B cell (primary cell): ENCODE data around the gene AGGF1. TPM values are rescaled to one million over a fixed set of nuclear protein-coding genes. Genes with fewer than 3 reads are reported as not detected.
"Not testable (repeated sequence)": the region's sequence is repeated elsewhere in the genome, so short reads cannot be mapped to it uniquely, and the experiment has no call there.

Experiments used
- ATAC-seq: fragments of 200-7000 bp; cut with Tn5 transposase; one replicate; pipeline ENCODE4 v1.10.0; 2021; ENCODE audit warnings: low read depth, mild to moderate bottlenecking, moderate number of reproducible peaks, moderate library complexity
- CTCF ChIA-PET: fragments of 350-600 bp; sonication (Branson Sonifier 250); formaldehyde crosslinking; loops from one replicate; lab custom pipeline; 2021; ENCODE audit warnings: antibody characterized with exemption, inconsistent platforms; lab: Charles Lee
- POLR2A ChIA-PET: fragments of 350-600 bp; sonication (Branson Sonifier 250); formaldehyde crosslinking; loops from one replicate; lab custom pipeline; 2021; ENCODE audit warnings: antibody characterized with exemption; lab: Charles Lee
- DNase-seq: peaks from one replicate; pipeline ENCODE4 v3.0.0; 2013
- H2AFZ ChIP-seq: 2 replicates; pipeline ENCODE4 v1.6.1; 2012; ENCODE audit warnings: mild to moderate bottlenecking, low read depth, low read length; ENCODE audit not compliant: insufficient read depth, poor library complexity, severe bottlenecking
- H3K27ac ChIP-seq, 2 donors: 1 replicate in 1 of 2; 2 replicates in 1 of 2; pipeline ENCODE4 v1.5.1; 2012 to 2013; ENCODE audit warnings: low read length in 2 of 2, mild to moderate bottlenecking in 2 of 2, moderate library complexity in 1 of 2
- H3K27me3 ChIP-seq, 4 experiments: fragments of 200-600 bp in 1 of 4; sonication (generic) in 1 of 4; replicated peaks in 1 of 4; 1 replicate in 2 of 4; 2 replicates in 2 of 4; pipeline versions ENCODE4 v1.6.1 to v1.7.0; 2013 to 2016; ENCODE audit warnings: low read length in 3 of 4, mild to moderate bottlenecking in 2 of 4, mixed read lengths in 1 of 4, moderate library complexity in 1 of 4; ENCODE audit not compliant: insufficient read depth in 4 of 4, control insufficient read depth in 3 of 4; ENCODE audit errors: control extremely low read depth in 1 of 4
- H3K36me3 ChIP-seq, 2 experiments: replicated peaks in 1 of 2; 1 replicate in 1 of 2; 2 replicates in 1 of 2; pipeline versions ENCODE4 v1.6.1 to v1.7.1; 2013; ENCODE audit warnings: low read length in 1 of 2; ENCODE audit not compliant: insufficient read depth in 2 of 2, control insufficient read depth in 1 of 2; ENCODE audit errors: control extremely low read depth in 1 of 2, extremely low read depth in 1 of 2
- H3K4me1 ChIP-seq, 2 donors: fragments of 200-600 bp in 1 of 2; sonication (generic) in 1 of 2; 1 replicate in 1 of 2; 2 replicates in 1 of 2; pipeline versions ENCODE4 v1.5.1 to v1.6.1; 2013 to 2017; ENCODE audit warnings: low read length in 2 of 2; ENCODE audit not compliant: control insufficient read depth in 2 of 2, insufficient read depth in 2 of 2
- H3K4me2 ChIP-seq: replicated peaks from 2 replicates; pipeline ENCODE3; 2012; ENCODE audit warnings: mild to moderate bottlenecking, low read depth, low read length; ENCODE audit not compliant: poor library complexity, severe bottlenecking
- H3K4me3 ChIP-seq, 5 experiments: fragments of 200-600 bp in 1 of 5; sonication (generic) in 1 of 5; 1 replicate in 3 of 5; 2 replicates in 2 of 5; pipeline versions ENCODE4 v1.5.1 to v1.7.0; 2011 to 2016; ENCODE audit warnings: low read length in 4 of 5, mild to moderate bottlenecking in 4 of 5, low read depth in 2 of 5, control low read depth in 1 of 5, moderate library complexity in 1 of 5; ENCODE audit not compliant: insufficient read depth in 1 of 5; ENCODE audit errors: control extremely low read depth in 1 of 5, extremely low read depth in 1 of 5
- H3K79me2 ChIP-seq: fragments of 200-600 bp; sonication (generic); one replicate; pipeline ENCODE4 v1.6.0; 2016; ENCODE audit warnings: low read length; ENCODE audit not compliant: control insufficient read depth, insufficient read depth
- H3K9ac ChIP-seq: fragments of 200-600 bp; sonication (generic); 2 replicates; pipeline ENCODE4 v1.6.1; 2017; ENCODE audit warnings: mild to moderate bottlenecking, low read length, moderate library complexity
- H3K9me3 ChIP-seq, 3 donors: one replicate each; pipeline versions ENCODE4 v1.6.1 to v1.7.1; 2013; ENCODE audit warnings: low read length in 2 of 3; ENCODE audit not compliant: control insufficient read depth in 2 of 3, insufficient read depth in 1 of 3; ENCODE audit errors: control extremely low read depth in 1 of 3
- H4K20me1 ChIP-seq: 2 replicates; pipeline ENCODE4 v1.6.0; 2012; ENCODE audit warnings: mild to moderate bottlenecking, low read length; ENCODE audit not compliant: insufficient read depth, control insufficient read depth, poor library complexity, severe bottlenecking
- H3K27ac Mint-ChIP-seq: one replicate; pipeline ENCODE4 v1.8.0; 2021; ENCODE audit warnings: mixed read lengths
- H3K27me3 Mint-ChIP-seq: one replicate; pipeline ENCODE4 v1.8.0; 2021; ENCODE audit warnings: mixed read lengths
- H3K4me1 Mint-ChIP-seq: one replicate; pipeline ENCODE4 v1.8.0; 2021; ENCODE audit warnings: mixed read lengths
- H3K4me3 Mint-ChIP-seq: one replicate; pipeline ENCODE4 v1.8.0; 2021; ENCODE audit warnings: mixed read lengths
- H3K9me3 Mint-ChIP-seq: one replicate; pipeline ENCODE4 v1.8.0; 2022; ENCODE audit warnings: mixed read lengths; ENCODE audit not compliant: insufficient read depth
- CTCF ChIP-seq: fragments of 200-600 bp; IDR thresholded peaks from one replicate; pipeline ENCODE4 v1.8.0; 2022; ENCODE audit warnings: antibody characterized with exemption, mild to moderate bottlenecking
- EZH2 ChIP-seq: IDR thresholded peaks from 2 replicates; pipeline ENCODE4 v1.6.1; 2012; ENCODE audit warnings: borderline replicate concordance, low read depth, mild to moderate bottlenecking, moderate library complexity, low read length; ENCODE audit not compliant: insufficient read depth, poor library complexity, severe bottlenecking
- WGBS: methylation state at CpG from one replicate; pipeline ENCODE4 v1.1.5; 2013; ENCODE audit warnings: missing lambda C conversion rate; ENCODE audit not compliant: insufficient coverage; 5-methylcytosine and 5-hydroxymethylcytosine counted together
- intact Hi-C: fragments of 100-400 bp; cut with micrococcal nuclease; formaldehyde crosslinking; loops from one replicate; pipeline ENCODE4 v1.10.0; 2022
- polyA plus RNA-seq: library from polyadenylated mRNA; depleted of rRNA; stranded (reverse); fragments of >200 nt; gene quantifications from 2 replicates; pipeline ENCODE4 v1.2.3, GENCODE V29; 2012
- small RNA-seq: library from RNA; depleted of rRNA; stranded (forward); fragments of <200 nt; gene quantifications from one replicate; pipeline ENCODE3, GENCODE V24; 2012; ENCODE audit warnings: low replicate concordance, low read depth; ENCODE audit not compliant: insufficient read length
- total RNA-seq, 2 donors: library from RNA; stranded (reverse); fragments of 120-200 nt in 1 of 2; gene quantifications; 1 replicate in 1 of 2; 2 replicates in 1 of 2; pipeline versions ENCODE4 v1.2.3 to v1.2.4, GENCODE V29; 2013 to 2022

The AGGF1 gene
- total and polyA plus RNA-seq, 2 donors (not counting 1 experiment from before 2014, with no cell fraction given): 9.3 to 25.6 TPM

GRCh38 chr5:77104813-77105212 is 74.6 kb downstream of the AGGF1 start:
- DNase-seq (no peak), ATAC-seq (no peak)
- CTCF ChIA-PET: no interaction called here
- intact Hi-C loops: no loop called here
- Histone ChIP-seq H3K9me3 (peaks cover 0 to 3% (median 0%) of the 10 kb centered on the region in 3 donors), H3K79me2 (no peaks in the 10 kb centered on the region), H4K20me1 (no peaks in the 10 kb centered on the region), H3K4me3 (no peak overlapping the region), H3K4me2 (no peak overlapping the region), H3K36me3 (no peaks in the 10 kb centered on the region), H2AFZ (no peak overlapping the region), H3K27ac (no peak overlapping the region), H3K27me3 (peaks cover 0 to 3% (median 0%) of the 10 kb centered on the region in 4 experiments), H3K9ac (no peak overlapping the region), H3K4me1 (no peaks in the 10 kb centered on the region)
- POLR2A ChIA-PET: no interaction called here
- Mint-ChIP-seq H3K27me3 (peaks cover 3% of the 10 kb centered on the region), H3K4me1 (no peaks in the 10 kb centered on the region), H3K27ac (no peak overlapping the region), H3K4me3 (no peak overlapping the region), H3K9me3 (no peaks in the 10 kb centered on the region)
- TF ChIP-seq CTCF (no peak), EZH2 (no peak)

- H3K4me3 ChIP-seq, H3K9me3 ChIP-seq, H4K20me1 ChIP-seq, ATAC-seq, DNase-seq, H3K79me2 ChIP-seq, POLR2A ChIA-PET, H3K9me3 Mint-ChIP-seq, H3K4me1 Mint-ChIP-seq, H3K4me1 ChIP-seq, H3K27ac Mint-ChIP-seq, H3K27me3 ChIP-seq, H3K4me3 Mint-ChIP-seq, H3K9ac ChIP-seq, H2AFZ ChIP-seq, intact Hi-C loops, H3K27ac ChIP-seq, H3K4me2 ChIP-seq, H3K36me3 ChIP-seq, H3K27me3 Mint-ChIP-seq, CTCF ChIA-PET: not testable (repeated sequence)
- WGBS: no CpG with 5 or more reads among the region's 4 CpGs
Observed at GRCh38 chr5:77107035-77107434, 76.8 kb downstream of the AGGF1 start.

Small RNA genes lying within 50 kb of the gene (small RNA-seq; reads per million reads assigned to genes)
- gene SNORA47: 1.1 reads per million

Other genes starting within 250 kb of the AGGF1 start
- gene F2RL1, start 211.4 kb upstream of the AGGF1 start, total RNA-seq: 0.51 and 0.64 TPM in 2 replicates
- gene F2RL1, start 211.4 kb upstream of the AGGF1 start, polyA plus RNA-seq: 0.04 TPM in 2 replicates
- 2.4 TPM in 2 replicates for gene S100Z, start 180.4 kb upstream of the AGGF1 start, total RNA-seq
- gene S100Z, start 180.4 kb upstream of the AGGF1 start, polyA plus RNA-seq: 0.68 and 1.0 TPM in 2 replicates
- 0.62 and 1.1 TPM in 2 replicates for gene CRHBP, start 77.4 kb upstream of the AGGF1 start, total RNA-seq
- 0.75 and 1.7 TPM in 2 replicates for gene CRHBP, start 77.4 kb upstream of the AGGF1 start, polyA plus RNA-seq
- gene ZBED3, start 56.9 kb downstream of the AGGF1 start, total RNA-seq: 1.2 and 1.6 TPM in 2 replicates
- gene ZBED3, start 56.9 kb downstream of the AGGF1 start, polyA plus RNA-seq: 0.30 and 0.69 TPM in 2 replicates
- gene PDE8B, start 180.3 kb downstream of the AGGF1 start, total RNA-seq: 0.07 TPM in 1 of 2 replicates, not detected in the other
- not detected in 2 replicates for gene PDE8B, start 180.3 kb downstream of the AGGF1 start, polyA plus RNA-seq